Adrenal gland (tissue), 5 donors: ENCODE measurements around the gene OPCML.

Source experiments
- CTCF ChIP-seq, 6 experiments: fragments of 450-650 bp in 4 of 6; fragments of 200-600 bp in 2 of 6; sonication (generic) in 1 of 6; IDR thresholded peaks; 1 replicate in 5 of 6; 2 replicates in 1 of 6; pipeline versions ENCODE4 v1.5.1 to v1.8.0; 2016 to 2021; ENCODE audit warnings: antibody characterized with exemption in 6 of 6, mild to moderate bottlenecking in 2 of 6, moderate library complexity in 1 of 6
- POLR2A ChIP-seq, 2 donors: fragments of 450-650 bp; IDR thresholded peaks; one replicate each; pipeline ENCODE4 v1.6.1; 2017; ENCODE audit warnings: antibody characterized with exemption in 2 of 2, mild to moderate bottlenecking in 2 of 2, moderate library complexity in 1 of 2
- donor health status: DM: no; HTN: no; CAD: no.

- TF ChIP-seq CTCF (IDR thresholded peaks at IDR 0.05) = no peak
- TF ChIP-seq POLR2A (IDR thresholded peaks at IDR 0.05) = no peak
Observed at GRCh38 chr11:133162227-133162626, 370.1 kb downstream of the OPCML start.
